Body of pancreas (tissue), 4 donors: ENCODE measurements around the gene LMO4. TPM values are rescaled to one million over a fixed set of nuclear protein-coding genes. Genes with fewer than 3 reads are reported as not detected.

Source experiments
- ATAC-seq: fragments of 150-250 bp; one replicate; pipeline ENCODE4 v1.9.1; 2016
- DNase-seq, 4 donors: peaks; one replicate each; pipeline ENCODE4 v3.0.0-alpha.2; 2019
- H3K27ac ChIP-seq, 4 donors: fragments of 200-600 bp; sonication (generic); 1 replicate in 3 of 4; 2 replicates in 1 of 4; pipeline versions ENCODE4 v1.5.1 to v1.6.1; 2016 to 2019; ENCODE audit warnings: mild to moderate bottlenecking in 1 of 4, mixed read lengths in 1 of 4, moderate library complexity in 1 of 4
- H3K27me3 ChIP-seq, 2 donors: fragments of 200-600 bp; sonication (generic); one replicate each; pipeline ENCODE4 v1.6.0; 2016; ENCODE audit warnings: mild to moderate bottlenecking in 1 of 2
- H3K36me3 ChIP-seq, 2 donors: fragments of 200-600 bp; sonication (generic); replicated peaks in 1 of 2; 2 replicates each; pipeline ENCODE4 v1.5.1; 2016; ENCODE audit warnings: low read depth in 2 of 2; ENCODE audit not compliant: insufficient read depth in 1 of 2
- H3K4me1 ChIP-seq: fragments of 200-600 bp; sonication (generic); one replicate; pipeline ENCODE4 v1.6.0; 2016
- H3K4me3 ChIP-seq, 2 donors: fragments of 200-600 bp; sonication (generic); 1 replicate in 1 of 2; 2 replicates in 1 of 2; pipeline ENCODE4 v1.5.1; 2016 to 2019
- H3K9me3 ChIP-seq, 3 donors: fragments of 200-600 bp; sonication (generic); 1 replicate in 2 of 3; 2 replicates in 1 of 3; pipeline ENCODE4 v1.5.1; 2016
- POLR2A ChIP-seq, 3 donors: fragments of 450-650 bp; IDR thresholded peaks; one replicate each; pipeline ENCODE4 v1.6.1; 2016; ENCODE audit warnings: antibody characterized with exemption in 3 of 3, mild to moderate bottlenecking in 2 of 3
- WGBS, 2 donors: methylation state at CpG; one replicate each; pipeline ENCODE4 v1.1.5; 2017; 5-methylcytosine and 5-hydroxymethylcytosine counted together
- intact Hi-C: fragments of 100-400 bp; cut with DNase I; formaldehyde crosslinking; loops from one replicate; pipeline ENCODE4 v1.15.1; 2023
- total RNA-seq, 2 donors: library from RNA; depleted of rRNA; stranded (reverse); fragments of >200 nt; gene quantifications; one replicate each; pipeline ENCODE4 v1.1.0, GENCODE V29; 2016
- TF ChIP-seq, protein P1 (sequence below), 7 experiments: fragments of 450-650 bp in 4 of 7; fragments of 200-600 bp in 3 of 7; sonication (generic) in 3 of 7; IDR thresholded peaks; one replicate each; pipeline ENCODE4 v1.5.1; 2016 to 2019; ENCODE audit warnings: antibody characterized with exemption in 7 of 7

LMO4 gene
- total RNA-seq, 2 donors from 2014 or later, result 14.2 to 23.6 TPM

- H3K27me3 ChIP-seq, result no peaks in the 10 kb centered on the region
- no peaks in the 10 kb centered on the region for H3K9me3 ChIP-seq
- peak overlapping the region; percentile 9 to 24 for H3K4me3 ChIP-seq
- intact Hi-C loops, result no loop called here
- ATAC-seq, result peak; percentile 0
- TF ChIP-seq, protein P1, sequence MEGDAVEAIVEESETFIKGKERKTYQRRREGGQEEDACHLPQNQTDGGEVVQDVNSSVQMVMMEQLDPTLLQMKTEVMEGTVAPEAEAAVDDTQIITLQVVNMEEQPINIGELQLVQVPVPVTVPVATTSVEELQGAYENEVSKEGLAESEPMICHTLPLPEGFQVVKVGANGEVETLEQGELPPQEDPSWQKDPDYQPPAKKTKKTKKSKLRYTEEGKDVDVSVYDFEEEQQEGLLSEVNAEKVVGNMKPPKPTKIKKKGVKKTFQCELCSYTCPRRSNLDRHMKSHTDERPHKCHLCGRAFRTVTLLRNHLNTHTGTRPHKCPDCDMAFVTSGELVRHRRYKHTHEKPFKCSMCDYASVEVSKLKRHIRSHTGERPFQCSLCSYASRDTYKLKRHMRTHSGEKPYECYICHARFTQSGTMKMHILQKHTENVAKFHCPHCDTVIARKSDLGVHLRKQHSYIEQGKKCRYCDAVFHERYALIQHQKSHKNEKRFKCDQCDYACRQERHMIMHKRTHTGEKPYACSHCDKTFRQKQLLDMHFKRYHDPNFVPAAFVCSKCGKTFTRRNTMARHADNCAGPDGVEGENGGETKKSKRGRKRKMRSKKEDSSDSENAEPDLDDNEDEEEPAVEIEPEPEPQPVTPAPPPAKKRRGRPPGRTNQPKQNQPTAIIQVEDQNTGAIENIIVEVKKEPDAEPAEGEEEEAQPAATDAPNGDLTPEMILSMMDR (IDR thresholded peaks at IDR 0.05), result no peak
- TF ChIP-seq POLR2A (IDR thresholded peaks at IDR 0.05), result no peak
- H3K36me3 ChIP-seq, result no peaks in the 10 kb centered on the region
- H3K4me1 ChIP-seq, result peaks cover 48% of the 10 kb centered on the region
- DNase-seq, result peak in 1 of 4 donors; percentile 6
- H3K27ac ChIP-seq, result peak overlapping the region; percentile 26 to 80 (median 74)
- 33% methylated on average over 27 to 28 of the region's 28 CpGs for WGBS, 2 donors
These were observed 5.9 kb downstream of the LMO4 start for GRCh38 chr1:87334351-87335174.

DNA sequence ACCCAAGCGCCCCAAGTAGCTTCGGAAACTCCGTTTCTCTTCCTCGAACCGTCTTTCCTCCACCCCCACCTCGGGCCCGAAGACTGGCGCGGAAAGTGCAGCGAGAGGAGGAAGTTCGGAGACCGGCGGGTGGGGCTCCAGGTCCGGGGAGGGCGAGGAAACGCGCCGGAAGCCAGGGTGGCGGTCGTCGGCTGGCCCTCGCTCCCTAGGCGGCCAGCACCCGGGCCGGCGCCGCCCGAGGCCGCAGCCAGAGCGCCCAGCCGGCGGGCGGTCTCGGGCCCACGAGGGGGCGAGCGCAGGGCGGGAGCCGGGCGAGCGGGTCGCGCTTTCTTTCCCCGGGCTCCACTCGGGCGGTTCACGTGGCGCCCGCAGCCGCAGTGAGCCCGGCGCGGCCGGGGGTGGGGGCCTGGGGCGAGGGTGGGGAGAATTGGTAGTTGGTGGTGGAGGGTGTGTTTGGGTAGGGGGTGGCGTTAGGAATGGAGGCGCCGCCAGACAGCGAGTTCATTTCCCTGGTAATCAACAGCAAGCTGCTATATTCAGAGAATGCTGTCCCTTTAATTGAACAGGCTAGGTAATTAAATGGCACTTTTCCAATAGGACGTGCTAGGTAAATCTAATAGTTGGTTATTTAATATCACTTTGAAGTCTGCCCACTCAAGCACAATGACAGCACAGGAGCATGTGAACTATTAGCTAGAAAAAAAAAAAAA lies 6.7 kb downstream of the LMO4 start:
- peak overlapping the region; percentile 26 to 80 (median 74) for H3K27ac ChIP-seq

DNA sequence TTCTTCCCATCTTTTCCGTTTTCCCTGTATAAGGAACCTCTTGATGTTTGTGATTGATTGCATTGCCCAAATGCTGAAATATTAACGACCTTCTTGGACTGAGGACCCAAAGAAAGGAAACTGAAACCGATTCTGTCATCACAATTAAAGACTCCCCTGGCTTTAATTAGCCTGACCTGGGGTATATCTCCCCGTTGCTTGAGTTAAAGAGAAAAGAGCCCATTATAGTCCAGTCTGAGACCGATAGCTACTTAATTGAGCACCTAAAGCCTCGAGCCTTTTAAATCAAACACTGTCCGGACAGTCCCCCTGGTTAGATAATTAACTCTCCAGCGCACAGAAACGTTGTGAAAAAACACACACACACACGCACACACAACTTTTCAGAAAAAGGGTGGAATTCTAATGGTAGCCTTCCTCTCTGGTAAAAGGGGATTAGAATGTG lies 8.0 kb downstream of the LMO4 start:
- Histone ChIP-seq H3K27me3 (no peaks in the 10 kb centered on the region), H3K27ac (no peak overlapping the region), H3K4me3 (no peak overlapping the region), H3K4me1 (peaks cover 45% of the 10 kb centered on the region), H3K36me3 (peaks cover 4 to 12% of the 10 kb centered on the region in 2 donors), H3K9me3 (no peaks in the 10 kb centered on the region)
- WGBS, 2 donors, result 40 to 45% methylated on average over 10 of the region's 10 CpGs
- intact Hi-C loops, result no loop called here
- DNase-seq (no peak), ATAC-seq (no peak)
- TF ChIP-seq, protein P1 (IDR thresholded peaks at IDR 0.05), result no peak
- no peak for TF ChIP-seq POLR2A (IDR thresholded peaks at IDR 0.05)

More for the DNA sequence above, 6.7 kb downstream of the LMO4 start:
- DNase-seq (peak; percentile 60 to 69 (median 66)), ATAC-seq (peak; percentile 35)
- Histone ChIP-seq H3K27me3 (no peaks in the 10 kb centered on the region), H3K4me3 (peak overlapping the region; percentile 9 to 24), H3K9me3 (no peaks in the 10 kb centered on the region), H3K36me3 (peaks cover 3 to 4% of the 10 kb centered on the region in 2 donors), H3K4me1 (peaks cover 48% of the 10 kb centered on the region)
- WGBS, 2 donors, result 0 to 1% methylated on average over 32 to 56 of the region's 60 CpGs
- intact Hi-C loops, result no loop called here
- TF ChIP-seq POLR2A (IDR thresholded peaks at IDR 0.05), result peak in 2 of 3 donors; percentile 29 to 40
- TF ChIP-seq, protein P1 (IDR thresholded peaks at IDR 0.05), result peak in 3 of 7 experiments; percentile 24 to 60 (median 54)

- intact Hi-C loops, result no loop called here
- ATAC-seq (no peak), DNase-seq (no peak)
- Histone ChIP-seq H3K36me3 (peaks cover 4 to 14% of the 10 kb centered on the region in 2 donors), H3K27me3 (no peaks in the 10 kb centered on the region), H3K4me3 (no peak overlapping the region), H3K4me1 (peaks cover 37% of the 10 kb centered on the region), H3K9me3 (no peaks in the 10 kb centered on the region), H3K27ac (no peak overlapping the region)
- WGBS, 2 donors, result 78 to 86% methylated on average over 5 of the region's 5 CpGs
- TF ChIP-seq, protein P1 (IDR thresholded peaks at IDR 0.05), result no peak
- TF ChIP-seq POLR2A (IDR thresholded peaks at IDR 0.05), result no peak
These were observed 8.9 kb downstream of the LMO4 start for GRCh38 chr1:87337606-87338005.
